HepG2 (cell line): ENCODE data around the gene RANBP3L. TPM values are rescaled to one million over a fixed set of nuclear protein-coding genes. Genes with fewer than 3 reads are reported as not detected.
A peak's percentile ranks its signal among the peaks of the same experiment; 100 is the strongest.

Experiments
- ATAC-seq: fragments of 200-7000 bp; cut with Tn5 transposase; 3 replicates; pipeline ENCODE4 v1.9.1; 2020; ENCODE audit warnings: mild to moderate bottlenecking, moderate library complexity
- BruUV-seq: library from RNA; stranded (reverse); fragments of 400-500 nt; replicated peaks from 2 replicates; lab custom pipeline; 2021; lab: Mats Ljungman, UMichigan
- CTCF ChIA-PET: fragments of 300-600 bp; formaldehyde crosslinking; extraction: SDS; loops from one replicate; lab custom pipeline; 2021; ENCODE audit warnings: low total read pairs, inconsistent platforms, low intra/inter-chr PET ratio; lab: Yijun Ruan, JAX
- POLR2A ChIA-PET: fragments of 350-600 bp; sonication (Branson Sonifier 250); formaldehyde crosslinking; loops from one replicate; lab custom pipeline; 2020; ENCODE audit warnings: antibody characterized with exemption, inconsistent platforms; lab: Yijun Ruan, JAX
- DNase-seq: peaks from one replicate; pipeline ENCODE4 v3.0.0-alpha.2; 2015; ENCODE audit warnings: low spot score
- FAIRE-seq: peaks from 3 replicates; lab custom pipeline; 2011; peaks lifted over from hg19 to GRCh38; lab: Jason Lieb, UNC
- H2AFZ ChIP-seq: one replicate; pipeline ENCODE4 v1.6.1; 2011; ENCODE audit warnings: low read length, inconsistent platforms
- H3K27ac ChIP-seq: fragments of 300-600 bp; 3 replicates; pipeline ENCODE4 v1.8.0; 2011; ENCODE audit warnings: mixed run types, mild to moderate bottlenecking, mixed read lengths, low read length, inconsistent platforms; ENCODE audit not compliant: insufficient read depth; ENCODE audit errors: extremely low read length
- H3K27me3 ChIP-seq, 2 experiments: fragments of 200-600 bp in 1 of 2; 2 replicates in 1 of 2; 3 replicates in 1 of 2; pipeline versions ENCODE4 v1.6.0 to v1.8.0; 2011; ENCODE audit warnings: low read length in 2 of 2, mild to moderate bottlenecking in 2 of 2, moderate library complexity in 2 of 2, inconsistent platforms in 1 of 2; ENCODE audit not compliant: insufficient read depth in 2 of 2, control insufficient read depth in 1 of 2
- H3K36me3 ChIP-seq, 2 experiments: fragments of 200-600 bp in 1 of 2; replicated peaks in 1 of 2; 2 replicates in 1 of 2; 3 replicates in 1 of 2; pipeline versions ENCODE4 v1.5.1 to v1.8.0; 2011; ENCODE audit warnings: low read length in 2 of 2, inconsistent platforms in 1 of 2; ENCODE audit not compliant: insufficient read depth in 2 of 2, control insufficient read depth in 1 of 2
- H3K4me1 ChIP-seq: 2 replicates; pipeline ENCODE4 v1.5.1; 2012; ENCODE audit warnings: low read length, inconsistent platforms; ENCODE audit not compliant: insufficient read depth
- H3K4me2 ChIP-seq: 2 replicates; pipeline ENCODE4 v1.6.0; 2011; ENCODE audit warnings: low read depth, low read length, inconsistent platforms
- H3K4me3 ChIP-seq, 3 experiments: fragments of 200-600 bp in 1 of 3; sonication (generic), shearing (Covaris generic) in 1 of 3; replicated peaks in 1 of 3; 2 replicates each; pipeline ENCODE4 v1.5.1; 2011 to 2016; ENCODE audit warnings: low read length in 3 of 3, inconsistent platforms in 2 of 3, low read depth in 2 of 3, mild to moderate bottlenecking in 2 of 3, control low read depth in 1 of 3, mixed read lengths in 1 of 3; ENCODE audit not compliant: insufficient read depth in 1 of 3
- H3K79me2 ChIP-seq: one replicate; pipeline ENCODE4 v1.6.1; 2011; ENCODE audit warnings: low read length, inconsistent platforms; ENCODE audit not compliant: insufficient read depth
- H3K9ac ChIP-seq: 2 replicates; pipeline ENCODE4 v1.6.0; 2011; ENCODE audit warnings: mild to moderate bottlenecking, low read depth, low read length, inconsistent platforms; ENCODE audit not compliant: insufficient read depth
- H3K9me3 ChIP-seq: 2 replicates; pipeline ENCODE4 v1.5.1; 2012; ENCODE audit warnings: mild to moderate bottlenecking, low read length
- H4K20me1 ChIP-seq: 2 replicates; pipeline ENCODE4 v1.6.0; 2011; ENCODE audit warnings: inconsistent platforms, mild to moderate bottlenecking, low read length, moderate library complexity; ENCODE audit not compliant: insufficient read depth
- ARID3A ChIP-seq: IDR thresholded peaks from 2 replicates; pipeline ENCODE4 v1.6.1; 2012; ENCODE audit warnings: low read depth, low read length, improper control_type of control experiment
- ATF4 ChIP-seq, 2 experiments: fragments of 450-650 bp in 1 of 2; sonication (generic) in 1 of 2; formaldehyde crosslinking; IDR thresholded peaks; 2 replicates each; pipeline versions ENCODE4 v1.5.0 to v1.8.0; 2020 to 2022; ENCODE audit warnings: mild to moderate bottlenecking in 1 of 2, missing genetic modification reagents in 1 of 2
- CTCF ChIP-seq: sonication (generic); formaldehyde crosslinking; IDR thresholded peaks from 2 replicates; pipeline ENCODE4 v1.5.0; 2020; ENCODE audit warnings: mild to moderate bottlenecking, missing genetic modification reagents, moderate library complexity
- FOXA3 ChIP-seq: IDR thresholded peaks from 2 replicates; pipeline ENCODE4 v1.6.1; 2016; ENCODE audit warnings: missing genetic modification reagents, missing compliant biosample characterization
- GMEB2 ChIP-seq: IDR thresholded peaks from 2 replicates; pipeline ENCODE4 v1.6.1; 2016; ENCODE audit warnings: missing biosample characterization, missing genetic modification reagents, low read depth
- HOXD1 ChIP-seq: sonication (generic); formaldehyde crosslinking; IDR thresholded peaks from 2 replicates; pipeline ENCODE4 v1.5.0; 2020; ENCODE audit warnings: missing genetic modification reagents
- KAT7 ChIP-seq: IDR thresholded peaks from 2 replicates; pipeline ENCODE4 v1.6.1; 2018; ENCODE audit warnings: borderline replicate concordance, missing compliant biosample characterization
- NCOA5 ChIP-seq: sonication (generic); formaldehyde crosslinking; IDR thresholded peaks from 2 replicates; pipeline ENCODE4 v1.4.0; 2020; ENCODE audit warnings: missing genetic modification reagents
- NFE2L2 ChIP-seq: fragments of 150-350 bp; IDR thresholded peaks from 2 replicates; pipeline ENCODE4 v1.6.1; 2014; ENCODE audit warnings: low read length
- NPAS2 ChIP-seq: sonication (generic); formaldehyde crosslinking; IDR thresholded peaks from 2 replicates; pipeline ENCODE4 v1.8.0; 2022; ENCODE audit warnings: mild to moderate bottlenecking, missing genetic modification reagents, borderline replicate concordance
- SKI ChIP-seq: fragments of 450-650 bp; IDR thresholded peaks from one replicate; pipeline ENCODE4 v1.6.1; 2018; ENCODE audit warnings: mild to moderate bottlenecking; ENCODE audit not compliant: partially characterized antibody
- ZNF263 ChIP-seq: sonication (generic); formaldehyde crosslinking; IDR thresholded peaks from 2 replicates; pipeline ENCODE4 v1.4.0; 2020; ENCODE audit warnings: missing genetic modification reagents
- ZNF652 ChIP-seq: IDR thresholded peaks from 2 replicates; pipeline ENCODE4 v1.6.1; 2016; ENCODE audit warnings: low read depth, borderline replicate concordance
- ZNF710 ChIP-seq: sonication (generic); formaldehyde crosslinking; IDR thresholded peaks from 2 replicates; pipeline ENCODE4 v1.5.0; 2020; ENCODE audit warnings: mild to moderate bottlenecking, missing genetic modification reagents, borderline replicate concordance
- ZNF713 ChIP-seq: sonication (generic); formaldehyde crosslinking; IDR thresholded peaks from 2 replicates; pipeline ENCODE4 v1.4.0; 2020; ENCODE audit warnings: mild to moderate bottlenecking, missing genetic modification reagents
- WGBS: methylation state at CpG from one replicate; pipeline ENCODE4 v1.1.6; 2017; ENCODE audit warnings: low lambda C conversion rate; 5-methylcytosine and 5-hydroxymethylcytosine counted together
- in situ Hi-C: cut with HindIII; loops from 2 replicates; pipeline ENCODE4 v1.10.0; 2017; ENCODE audit warnings: low pct_unique_long_range_greater_than_20kb; ENCODE audit not compliant: extremely low pct_ligation_motif_present
- intact Hi-C: fragments of 100-400 bp; cut with micrococcal nuclease; formaldehyde crosslinking; loops from one replicate; pipeline ENCODE4 v1.10.0; 2022; ENCODE audit not compliant: unreplicated experiment
- polyA plus RNA-seq, 8 experiments: library from polyadenylated mRNA; depleted of rRNA in 3 of 8; stranded (reverse) in 7 of 8; unstranded in 1 of 8; fragments of >200 nt; fragmentation: Illumina TruSeq in 4 of 8; extraction: Trizol in 4 of 8; gene quantifications; 2 replicates each; pipeline versions ENCODE4 v1.2.1 to v1.2.3, GENCODE V29; 2011 to 2016; ENCODE audit warnings: low read depth in 4 of 8, missing spikeins in 1 of 8, mixed read lengths in 1 of 8; ENCODE audit not compliant: insufficient read depth in 1 of 8
- total RNA-seq, 5 experiments: library from RNA; depleted of rRNA; stranded (reverse); fragments of >200 nt; fragmentation: Illumina TruSeq; extraction: Trizol; gene quantifications; 2 replicates each; pipeline ENCODE4 v1.2.3, GENCODE V29; 2016; ENCODE audit warnings: low read depth in 1 of 5

Gene RANBP3L
- total and polyA plus RNA-seq, 2 of the 13 experiments (the other 11 are each of a cell fraction or from before 2014, with no cell fraction given) = 0.09 TPM; not detected in 1

GRCh38 chr5:36305571-36306326 is 4.0 kb upstream of the RANBP3L start:
- Histone ChIP-seq H3K27me3 (no peaks in the 10 kb centered on the region), H3K4me3 (no peak overlapping the region), H3K4me2 (peak overlapping the region; percentile 14; the same call in 1 of the 2 replicates), H4K20me1 (no peaks in the 10 kb centered on the region), H3K9ac (no peak overlapping the region), H3K79me2 (no peaks in the 10 kb centered on the region), H3K36me3 (no peaks in the 10 kb centered on the region), H3K27ac (no peak overlapping the region), H3K9me3 (no peaks in the 10 kb centered on the region), H3K4me1 (peaks cover 11% of the 10 kb centered on the region), H2AFZ (no peak overlapping the region)
- in situ Hi-C loops (no loop called here), intact Hi-C loops (loop anchor here (1.0 to 5.0 kb wide), 3 partner anchors 40 to 228 kb away; no protein-coding TSS in a partner anchor)
- peak; percentile 36 for FAIRE-seq
- 0% methylated on average over 4 of the region's 4 CpGs for WGBS
- BruUV-seq = no TSS peak
- peak; percentile 28 for DNase-seq
- ChIA-PET POLR2A (interaction anchor here (1.1 kb wide), 1 partner anchor 64 kb away, joined by 3 read pairs; the partner anchor contains the start of gene NADK2), CTCF (interaction anchor here (0.7 to 2.8 kb wide), 4 partner anchors 41 to 227 kb away, joined by 3 to 10 read pairs (median 8); no protein-coding TSS in a partner anchor)
- ATAC-seq = peak; percentile 75
- TF ChIP-seq ATF4 (CRISPR knock-in tag; IDR thresholded peaks at IDR 0.05) = peak in 1 of 2 experiments; percentile 34; a peak in 1 of 4 replicates
- TF ChIP-seq KAT7 (CRISPR knock-in tag) = no peak
- TF ChIP-seq NFE2L2 = no peak
- TF ChIP-seq ZNF713 = no peak
- no peak for TF ChIP-seq NCOA5 (CRISPR knock-in tag)
- TF ChIP-seq FOXA3 = no peak; the same call in 1 of the 2 replicates
- peak; percentile 50; the same call in 1 of the 2 replicates for TF ChIP-seq ZNF652 (CRISPR knock-in tag)
- peak; percentile 47 for TF ChIP-seq SKI
- TF ChIP-seq ZNF263 (CRISPR knock-in tag) = no peak
- TF ChIP-seq ZNF710 (CRISPR knock-in tag) = no peak
- no peak for TF ChIP-seq NPAS2 (CRISPR knock-in tag)
- peak; percentile 52; the same call in 1 of the 2 replicates for TF ChIP-seq ARID3A
- no peak for TF ChIP-seq GMEB2 (CRISPR knock-in tag)
- peak; percentile 69 for TF ChIP-seq CTCF
- no peak for TF ChIP-seq HOXD1 (CRISPR knock-in tag)
